CD4-positive, alpha-beta T cell treated with Interleukin-4 for 4 hours (primary cell): ENCODE results near the gene CELF4.

Experiments used
- DNase-seq: peaks from one replicate; pipeline ENCODE4 v3.0.0-alpha.2; 2020

The CELF4 gene

GRCh38 chr18:37249171-37249886, 316.3 kb downstream of the CELF4 start:
- no peak for DNase-seq

- DNase-seq, result no peak
Observed at GRCh38 chr18:37248281-37248680, 317.3 kb downstream of the CELF4 start.

GRCh38 chr18:37247497-37248161, 318.0 kb downstream of the CELF4 start:
- DNase-seq, result no peak

- no peak for DNase-seq
Observed at GRCh38 chr18:37246779-37247340, 318.7 kb downstream of the CELF4 start.

- DNase-seq, result no peak
Observed at GRCh38 chr18:37244618-37245017, 321.0 kb downstream of the CELF4 start.

- no peak for DNase-seq
Observed at GRCh38 chr18:37243741-37244140, 321.9 kb downstream of the CELF4 start.

- DNase-seq, result no peak
Observed at GRCh38 chr18:37242826-37243560, 322.6 kb downstream of the CELF4 start.

- DNase-seq, result no peak
Observed at GRCh38 chr18:37242091-37242490, 323.5 kb downstream of the CELF4 start.

GRCh38 chr18:37238282-37239108, 327.1 kb downstream of the CELF4 start:
- no peak for DNase-seq

GRCh38 chr18:37235583-37235982, 330.0 kb downstream of the CELF4 start:
- DNase-seq, result no peak

GRCh38 chr18:37231251-37231650, 334.3 kb downstream of the CELF4 start:
- no peak for DNase-seq

- DNase-seq, result no peak
Observed at GRCh38 chr18:37230768-37231167, 334.8 kb downstream of the CELF4 start.

- DNase-seq, result no peak
Observed at GRCh38 chr18:37225279-37225678, 340.3 kb downstream of the CELF4 start.

- DNase-seq, result no peak
Observed at GRCh38 chr18:37222999-37223378, 342.6 kb downstream of the CELF4 start.

- DNase-seq, result no peak
Observed at GRCh38 chr18:37222354-37222998, 343.1 kb downstream of the CELF4 start.

GRCh38 chr18:37219257-37219656, 346.3 kb downstream of the CELF4 start:
- DNase-seq, result no peak

- DNase-seq, result no peak
Observed at GRCh38 chr18:37218022-37218590, 347.5 kb downstream of the CELF4 start.

- DNase-seq, result no peak
Observed at GRCh38 chr18:37210781-37211180, 354.8 kb downstream of the CELF4 start.

GRCh38 chr18:37207343-37207742, 358.3 kb downstream of the CELF4 start:
- no peak for DNase-seq

GRCh38 chr18:37199741-37200140, 365.9 kb downstream of the CELF4 start:
- DNase-seq, result no peak
